GM21360 (cell line): ENCODE measurements around the gene TRAK2.
A peak's percentile ranks its signal among the peaks of the same experiment; 100 is the strongest.
"Not testable (repeated sequence)": the region's sequence is repeated elsewhere in the genome, so short reads cannot be mapped to it uniquely, and the experiment has no call there.

Experiments used
- ATAC-seq: cut with Tn5 transposase; IDR thresholded peaks from one replicate; pipeline ENCODE4 v1.9.1; 2021; ENCODE audit warnings: mild to moderate bottlenecking, moderate library complexity; ENCODE audit not compliant: unreplicated experiment

TRAK2 gene

GRCh38 chr2:201451292-201452057, at the start of gene TRAK2, which contains the start of gene STRADB:
Gene TRAK2 (minus strand): TSS chr2:201451458. CDS start chr2:201420507, 30,951 bp downstream.
Gene STRADB (plus strand): TSS chr2:201451740. CDS start chr2:201454841, 3,101 bp downstream.
- peak; percentile 93 for ATAC-seq

- no peak for ATAC-seq
Measured at GRCh38 chr2:201500534-201500933, 49.3 kb upstream of the TRAK2 start.

GRCh38 chr2:201496785-201497184, 45.5 kb upstream of the TRAK2 start:
- no peak for ATAC-seq

GRCh38 chr2:201490291-201490690, 39.0 kb upstream of the TRAK2 start:
- ATAC-seq = no peak

- no peak for ATAC-seq
Measured at GRCh38 chr2:201484805-201485204, 33.5 kb upstream of the TRAK2 start.

GRCh38 chr2:201483758-201484157, 32.5 kb upstream of the TRAK2 start:
- ATAC-seq = not testable (repeated sequence)

GRCh38 chr2:201483342-201483741, 32.1 kb upstream of the TRAK2 start:
- ATAC-seq = no peak

GRCh38 chr2:201482543-201482942, 31.3 kb upstream of the TRAK2 start:
- no peak for ATAC-seq

- ATAC-seq = no peak
Measured at GRCh38 chr2:201472411-201472810, 21.2 kb upstream of the TRAK2 start.

GRCh38 chr2:201471732-201472393, 20.6 kb upstream of the TRAK2 start:
- no peak for ATAC-seq

- ATAC-seq = no peak
Measured at GRCh38 chr2:201470821-201471731, 19.8 kb upstream of the TRAK2 start.

- no peak for ATAC-seq
Measured at GRCh38 chr2:201467666-201468065, 16.4 kb upstream of the TRAK2 start.

GRCh38 chr2:201466050-201466675, 14.9 kb upstream of the TRAK2 start:
- no peak for ATAC-seq

GRCh38 chr2:201465524-201465971, 14.3 kb upstream of the TRAK2 start:
- no peak for ATAC-seq

- no peak for ATAC-seq
Measured at GRCh38 chr2:201464547-201464946, 13.3 kb upstream of the TRAK2 start.

GRCh38 chr2:201460532-201460931, 9.3 kb upstream of the TRAK2 start:
- ATAC-seq = no peak

- no peak for ATAC-seq
Measured at GRCh38 chr2:201458381-201458780, 7.1 kb upstream of the TRAK2 start.

GRCh38 chr2:201452922-201453643, 1.8 kb upstream of the TRAK2 start:
- ATAC-seq = no peak

GRCh38 chr2:201452058-201452921, 1.0 kb upstream of the TRAK2 start:
- peak; percentile 32 for ATAC-seq
